Left colon (tissue), 2 donors: ENCODE measurements around the gene TPD52L1. TPM values are rescaled to one million over a fixed set of nuclear protein-coding genes. Genes with fewer than 3 reads are reported as not detected.

Source experiments
- ATAC-seq: fragments of 200-7000 bp; cut with Tn5 transposase; one replicate; pipeline ENCODE4 v1.9.1; 2020; ENCODE audit warnings: mild to moderate bottlenecking, moderate library complexity
- DNase-seq, 2 donors: peaks; one replicate each; pipeline ENCODE4 v3.0.0-alpha.2; 2020
- intact Hi-C, 2 donors: fragments of 100-400 bp; cut with DNase I in 1 of 2; cut with micrococcal nuclease in 1 of 2; formaldehyde crosslinking; loops; one replicate each; pipeline versions ENCODE4 v1.11.2 to v1.14.0; 2022; cut with DNase I, micrococcal nuclease
- total RNA-seq, 2 donors: library from RNA; stranded (reverse); fragmentation: NEBNext Ultra II Directional; extraction: Animal tissue kit (Norgen Biotek cat#: 25700); gene quantifications; one replicate each; pipeline ENCODE4 v1.2.1, GENCODE V29; 2021
- donor health status: DM: no; HTN: no; CAD: no.
- donor health status: DM: yes; HTN: yes; CAD: no.

Gene TPD52L1
- total RNA-seq, 2 donors from 2014 or later: 11.4 to 15.8 TPM

GRCh38 chr6:125196613-125197012 lies 43.0 kb downstream of the TPD52L1 start:
- intact Hi-C loops: no loop called here
- DNase-seq (no peak), ATAC-seq (no peak)

- DNase-seq (peak; percentile 64 to 82), ATAC-seq (peak; percentile 91)
- intact Hi-C loops: no loop called here
Observed at GRCh38 chr6:125197795-125198269, 44.3 kb downstream of the TPD52L1 start.

DNA sequence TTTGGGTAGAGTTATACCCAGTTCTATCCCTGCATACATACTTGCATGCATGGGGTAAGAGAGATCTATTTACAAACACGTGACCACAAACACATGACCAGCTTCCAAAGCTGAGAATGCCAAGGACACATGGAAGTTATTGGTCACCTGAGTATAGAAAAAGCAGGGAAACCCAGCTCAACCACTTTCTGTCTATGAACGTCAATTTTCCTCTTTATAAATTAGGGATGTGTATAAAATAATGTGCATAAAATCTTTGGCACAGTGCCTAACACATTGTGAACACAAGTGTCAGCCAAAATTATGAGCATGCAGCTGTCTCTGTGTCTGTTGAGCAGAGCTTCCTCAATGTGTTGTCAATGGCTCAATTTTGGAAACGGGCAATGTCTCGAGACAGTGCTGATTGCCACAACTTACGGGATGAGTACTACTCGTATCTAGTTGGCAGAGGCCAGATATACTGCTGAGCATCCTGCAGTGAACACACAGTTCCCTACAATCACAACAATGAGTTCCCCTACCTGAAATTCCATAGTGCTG lies 44.9 kb downstream of the TPD52L1 start:
- ATAC-seq: no peak

GRCh38 chr6:125200941-125201340 lies 47.4 kb downstream of the TPD52L1 start:
- no peak for DNase-seq
- ATAC-seq: no peak

More for the DNA sequence above, 44.9 kb downstream of the TPD52L1 start:
- intact Hi-C loops: no loop called here
- DNase-seq: no peak

GRCh38 chr6:125201961-125202729 lies 48.6 kb downstream of the TPD52L1 start:
- ATAC-seq: peak; percentile 19
- intact Hi-C loops: no loop called here
- DNase-seq: peak; percentile 59 to 67

More at GRCh38 chr6:125200941-125201340, 47.4 kb downstream of the TPD52L1 start:
- intact Hi-C loops: no loop called here

- no peak for ATAC-seq
- DNase-seq: no peak
- intact Hi-C loops: no loop called here
Observed at GRCh38 chr6:125203395-125203794, 49.8 kb downstream of the TPD52L1 start.

DNA sequence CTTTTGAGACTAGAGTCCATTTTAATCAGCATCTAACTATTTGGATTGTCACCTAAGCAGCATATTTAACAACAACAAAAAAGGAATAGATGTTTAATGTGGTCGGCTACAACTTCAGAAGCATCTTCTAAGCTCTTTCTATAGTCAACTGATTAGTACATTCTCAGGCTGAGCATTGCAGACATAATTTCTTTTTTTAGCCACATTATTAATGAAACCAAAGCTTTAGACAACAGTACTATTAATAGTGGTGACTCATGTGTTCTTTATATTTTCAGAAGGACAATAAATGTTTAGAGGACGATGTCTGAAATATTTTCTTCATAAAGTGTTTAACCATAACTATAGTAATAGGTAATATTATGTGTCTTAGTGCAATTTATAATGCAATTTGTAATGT lies 52.4 kb downstream of the TPD52L1 start:
- intact Hi-C loops: no loop called here
- ATAC-seq (no peak), DNase-seq (no peak)

DNA sequence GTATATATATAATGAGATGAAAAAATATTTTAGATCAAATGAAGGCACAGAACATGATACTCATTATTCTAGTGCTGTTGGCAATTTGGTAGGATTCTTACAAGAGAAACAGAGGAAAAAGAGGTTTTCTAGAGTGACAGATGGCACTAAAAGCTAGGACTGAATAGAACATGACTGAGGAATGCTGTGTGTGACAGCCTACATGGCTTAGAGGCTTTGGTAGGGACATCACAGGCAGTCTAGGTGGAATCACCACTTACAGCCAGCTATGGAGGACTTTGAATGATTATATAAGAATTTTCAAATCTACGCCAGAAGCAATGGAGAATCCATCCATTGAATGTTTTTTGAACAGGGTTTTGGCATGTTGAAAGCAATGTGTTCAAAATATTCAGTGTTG lies 52.8 kb downstream of the TPD52L1 start:
- no peak for ATAC-seq
- DNase-seq: no peak
- intact Hi-C loops: no loop called here

- DNase-seq: no peak
- no peak for ATAC-seq
- intact Hi-C loops: no loop called here
Observed at GRCh38 chr6:125207956-125208355, 54.4 kb downstream of the TPD52L1 start.

- no peak for ATAC-seq
- no peak for DNase-seq
- intact Hi-C loops: no loop called here
Observed at GRCh38 chr6:125208625-125209249, 55.2 kb downstream of the TPD52L1 start.

- DNase-seq (no peak), ATAC-seq (no peak)
- intact Hi-C loops: no loop called here
Observed at GRCh38 chr6:125210667-125211066, 57.1 kb downstream of the TPD52L1 start.

DNA sequence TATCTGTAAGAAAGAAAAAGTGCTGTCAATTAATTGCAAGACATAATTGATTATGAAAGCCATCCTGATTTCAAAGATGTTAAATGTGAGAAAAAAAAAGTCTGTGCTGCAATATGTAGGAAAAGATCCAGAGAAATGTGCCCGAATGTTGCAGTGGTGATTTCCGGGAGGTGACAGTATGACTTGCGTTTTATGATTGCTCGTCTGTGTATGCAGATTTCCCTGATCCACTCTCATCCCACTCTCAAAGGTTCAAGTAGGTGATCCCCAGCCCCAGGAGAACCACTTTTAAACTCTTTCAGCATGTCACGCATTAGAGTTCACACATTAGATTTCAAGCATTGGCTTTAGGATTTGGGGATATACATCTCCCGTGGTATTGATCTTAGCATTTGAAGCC lies 57.8 kb downstream of the TPD52L1 start:
- intact Hi-C loops: no loop called here
- no peak for ATAC-seq
- no peak for DNase-seq

DNA sequence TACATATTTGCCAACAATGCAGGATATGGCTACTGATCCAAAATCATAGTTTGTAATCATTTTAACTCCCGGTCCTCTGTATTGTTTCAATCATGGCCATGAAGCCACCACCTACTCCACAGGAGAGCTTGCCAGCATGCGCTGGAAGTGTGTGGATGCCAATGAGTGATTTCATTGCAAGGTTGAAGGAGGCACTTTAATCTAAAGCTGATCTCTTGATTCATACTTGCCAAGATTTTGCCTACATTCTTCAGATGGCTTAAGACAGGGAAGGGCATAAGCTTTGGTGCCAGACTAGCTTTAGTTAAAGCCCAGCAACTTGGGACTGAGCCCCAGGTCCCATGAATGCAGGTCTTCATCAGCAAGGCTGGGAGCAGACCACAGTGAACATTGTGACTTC lies 58.8 kb downstream of the TPD52L1 start:
- no peak for ATAC-seq
- intact Hi-C loops: no loop called here

GRCh38 chr6:125213939-125214338 lies 60.4 kb downstream of the TPD52L1 start:
- ATAC-seq: no peak
- DNase-seq: no peak
- intact Hi-C loops: no loop called here

More for the DNA sequence above, 58.8 kb downstream of the TPD52L1 start:
- no peak for DNase-seq

DNA sequence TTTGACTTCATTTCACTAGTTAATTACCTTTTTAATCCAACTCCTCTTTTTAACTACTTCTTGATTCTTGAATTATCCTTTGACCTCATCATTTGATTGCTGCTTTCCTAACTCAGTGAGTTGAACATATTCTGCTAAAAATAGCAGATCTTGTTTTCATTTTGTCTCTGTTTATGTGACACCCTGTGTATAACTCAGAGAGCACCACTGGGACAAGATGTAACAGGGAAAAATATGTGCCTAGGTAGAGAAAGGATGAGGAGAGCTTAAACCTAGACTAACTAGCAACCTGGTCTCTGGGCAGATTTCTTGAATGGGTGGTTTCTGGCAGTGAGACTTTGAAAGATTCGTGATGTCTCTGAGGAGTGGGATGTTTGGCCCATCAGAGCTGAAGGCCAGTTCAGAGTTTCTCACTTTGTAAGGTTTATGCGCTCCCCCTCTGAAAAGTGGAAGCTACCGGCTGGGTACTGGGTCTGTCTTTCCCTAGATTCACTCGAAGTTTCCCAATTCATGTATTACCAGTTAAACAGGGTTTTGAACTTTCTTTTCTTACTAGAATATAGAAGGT lies 61.8 kb downstream of the TPD52L1 start:
- no peak for ATAC-seq
- intact Hi-C loops: no loop called here
- DNase-seq: no peak

GRCh38 chr6:125216015-125216414 lies 62.4 kb downstream of the TPD52L1 start:
- intact Hi-C loops: no loop called here
- no peak for ATAC-seq
- DNase-seq: no peak

- DNase-seq: no peak
- intact Hi-C loops: no loop called here
- ATAC-seq: no peak
Observed at GRCh38 chr6:125217369-125217768, 63.8 kb downstream of the TPD52L1 start.

DNA sequence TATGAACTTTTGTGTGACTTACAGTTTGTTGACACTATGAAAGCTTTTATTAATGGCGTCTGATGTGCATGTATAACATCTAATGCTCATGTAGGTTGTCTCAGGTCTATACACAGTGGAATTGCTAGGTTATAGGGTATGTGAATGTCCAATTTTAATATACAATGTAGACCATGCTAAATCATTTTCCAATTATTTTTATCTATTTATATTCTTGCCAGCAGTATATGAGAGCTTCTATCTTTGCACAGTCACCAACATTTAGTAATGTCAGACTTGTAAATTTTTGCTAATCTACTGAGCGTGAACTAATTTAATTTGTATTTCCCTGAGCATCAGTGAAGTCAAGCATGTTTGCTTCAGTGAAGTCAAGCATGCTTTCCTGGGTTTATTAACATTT lies 64.4 kb downstream of the TPD52L1 start:
- ATAC-seq: no peak
- intact Hi-C loops: no loop called here
- DNase-seq: no peak

GRCh38 chr6:125219361-125219895 lies 65.9 kb downstream of the TPD52L1 start:
- intact Hi-C loops: no loop called here
- no peak for DNase-seq
- ATAC-seq: no peak

- peak; percentile 70 for ATAC-seq
- intact Hi-C loops: no loop called here
Observed at GRCh38 chr6:125220712-125221111, 67.1 kb downstream of the TPD52L1 start.

More at GRCh38 chr6:125220712-125221111, 67.1 kb downstream of the TPD52L1 start:
- peak in 1 of 2 donors; percentile 44 for DNase-seq
